SK-N-SH (cell line): ENCODE results near the gene LRATD1. TPM values are rescaled to one million over a fixed set of nuclear protein-coding genes. Genes with fewer than 3 reads are reported as not detected.

Experiments used
- CTCF ChIA-PET: fragments of 300-600, 350-600 bp; formaldehyde crosslinking; extraction: SDS; loops from one replicate; lab custom pipeline; 2021; lab: Yijun Ruan, JAX
- POLR2A ChIA-PET: fragments of 350-600 bp; sonication (Branson Sonifier 250); formaldehyde crosslinking; extraction: SDS; loops from one replicate; lab custom pipeline; 2020; ENCODE audit warnings: antibody characterized with exemption, inconsistent platforms; lab: Yijun Ruan, JAX
- DNase-seq: peaks from one replicate; pipeline ENCODE4 v3.0.0; 2012
- H2AFZ ChIP-seq: fragments of 200-600 bp; sonication (generic); 2 replicates; pipeline ENCODE4 v1.8.1; 2016; ENCODE audit warnings: antibody characterized with exemption, mild to moderate bottlenecking, low read depth
- H3F3A ChIP-seq: fragments of 200-600 bp; sonication (generic); replicated peaks from 2 replicates; pipeline ENCODE3; 2016; ENCODE audit warnings: antibody characterized with exemption, mild to moderate bottlenecking; ENCODE audit not compliant: insufficient read depth
- H3K27ac ChIP-seq, 2 experiments: fragments of 200-500 bp in 1 of 2; fragments of 200-600 bp in 1 of 2; sonication (Bioruptor generic) in 1 of 2; sonication (generic), shearing (Covaris generic) in 1 of 2; 2 replicates each; pipeline versions ENCODE4 v1.5.1 to v1.6.1; 2014 to 2016; ENCODE audit warnings: low read depth in 2 of 2, inconsistent platforms in 1 of 2, low read length in 1 of 2, mild to moderate bottlenecking in 1 of 2, mixed read lengths in 1 of 2
- H3K27me3 ChIP-seq: fragments of 200-600 bp; sonication (generic), shearing (Covaris generic); 2 replicates; pipeline ENCODE4 v1.6.1; 2016; ENCODE audit warnings: mixed run types; ENCODE audit not compliant: insufficient read depth
- H3K36me3 ChIP-seq, 2 experiments: fragments of 200-500 bp in 1 of 2; fragments of 200-600 bp in 1 of 2; sonication (Bioruptor generic) in 1 of 2; sonication (generic) in 1 of 2; replicated peaks in 1 of 2; 2 replicates each; pipeline versions ENCODE3 to v1.5.1; 2014 to 2016; ENCODE audit warnings: low read length in 1 of 2, mild to moderate bottlenecking in 1 of 2; ENCODE audit not compliant: insufficient read depth in 2 of 2, control insufficient read depth in 1 of 2
- H3K4me1 ChIP-seq, 2 experiments: fragments of 200-500 bp in 1 of 2; fragments of 200-600 bp in 1 of 2; sonication (Bioruptor generic) in 1 of 2; sonication (generic), shearing (Covaris generic) in 1 of 2; 2 replicates each; pipeline versions ENCODE4 v1.5.1 to v1.6.1; 2014 to 2016; ENCODE audit warnings: low read depth in 1 of 2, low read length in 1 of 2, mixed run types in 1 of 2; ENCODE audit not compliant: insufficient read depth in 2 of 2, control insufficient read depth in 1 of 2
- H3K4me2 ChIP-seq: fragments of 200-600 bp; sonication (generic), shearing (Covaris generic); 2 replicates; pipeline ENCODE4 v1.6.1; 2017; ENCODE audit warnings: mixed run types
- H3K4me3 ChIP-seq, 2 experiments: fragments of 200-500 bp in 1 of 2; fragments of 200-600 bp in 1 of 2; sonication (Bioruptor generic) in 1 of 2; sonication (generic), shearing (Covaris generic) in 1 of 2; 2 replicates each; pipeline versions ENCODE4 v1.5.1 to v1.8.1; 2014 to 2016; ENCODE audit warnings: low read depth in 2 of 2, inconsistent platforms in 1 of 2, low read length in 1 of 2, mild to moderate bottlenecking in 1 of 2, mixed read lengths in 1 of 2, moderate library complexity in 1 of 2
- H3K79me2 ChIP-seq: fragments of 200-600 bp; sonication (generic); 2 replicates; pipeline ENCODE4 v1.8.1; 2017; ENCODE audit warnings: mild to moderate bottlenecking; ENCODE audit not compliant: insufficient read depth
- H3K9ac ChIP-seq: fragments of 200-600 bp; sonication (generic); 2 replicates; pipeline ENCODE4 v1.6.1; 2017; ENCODE audit warnings: mixed run types
- H3K9me2 ChIP-seq: fragments of 200-600 bp; sonication (generic); 2 replicates; pipeline ENCODE4 v1.6.1; 2017; ENCODE audit warnings: mixed run types
- H3K9me3 ChIP-seq: fragments of 200-600 bp; sonication (generic); 2 replicates; pipeline ENCODE4 v1.6.1; 2017; ENCODE audit warnings: mixed run types, mild to moderate bottlenecking, moderate library complexity
- H4K20me1 ChIP-seq: fragments of 200-600 bp; sonication (generic); 2 replicates; pipeline ENCODE4 v1.6.1; 2017; ENCODE audit warnings: mild to moderate bottlenecking, mixed run types; ENCODE audit not compliant: insufficient read depth
- CTCF ChIP-seq: fragments of 200-600 bp; sonication (generic); IDR thresholded peaks from 2 replicates; pipeline ENCODE4 v1.6.1; 2017; ENCODE audit warnings: antibody characterized with exemption, mild to moderate bottlenecking, moderate library complexity
- EZH2phosphoT487 ChIP-seq: fragments of 200-600 bp; sonication (generic); IDR thresholded peaks from 2 replicates; pipeline ENCODE4 v1.6.1; 2017; ENCODE audit warnings: low read depth, mixed run types, mild to moderate bottlenecking, antibody characterized with exemption, moderate library complexity, borderline replicate concordance
- FOSL2 ChIP-seq: IDR thresholded peaks from 2 replicates; pipeline ENCODE4 v1.4.0; 2012; ENCODE audit warnings: low read depth, mild to moderate bottlenecking, moderate library complexity, borderline replicate concordance
- FOXJ3 ChIP-seq: sonication (generic); formaldehyde crosslinking; IDR thresholded peaks from 2 replicates; pipeline ENCODE4 v1.5.1; 2020; ENCODE audit warnings: mild to moderate bottlenecking, missing genetic modification reagents
- FOXM1 ChIP-seq: IDR thresholded peaks from 2 replicates; pipeline ENCODE4 v1.4.0; 2012; ENCODE audit warnings: low read depth, mild to moderate bottlenecking
- GABPA ChIP-seq: IDR thresholded peaks from 2 replicates; pipeline ENCODE4 v1.4.0; 2012; ENCODE audit warnings: low read depth, mild to moderate bottlenecking
- GATA2 ChIP-seq: sonication (generic); formaldehyde crosslinking; IDR thresholded peaks from 2 replicates; pipeline ENCODE4 v1.5.0; 2020; ENCODE audit warnings: mild to moderate bottlenecking, missing genetic modification reagents
- MAX ChIP-seq: IDR thresholded peaks from 2 replicates; pipeline ENCODE4 v1.4.0; 2012; ENCODE audit warnings: low read depth
- NRF1 ChIP-seq: IDR thresholded peaks from 2 replicates; pipeline ENCODE4 v1.6.1; 2012; ENCODE audit warnings: low read depth, mild to moderate bottlenecking, low read length
- RAD21 ChIP-seq: IDR thresholded peaks from 2 replicates; pipeline ENCODE4 v1.6.1; 2012; ENCODE audit warnings: mild to moderate bottlenecking, low read length
- REST ChIP-seq: IDR thresholded peaks from 2 replicates; pipeline ENCODE4 v1.6.1; 2012; ENCODE audit warnings: mild to moderate bottlenecking, low read depth, low read length, moderate library complexity
- RFX5 ChIP-seq: IDR thresholded peaks from 2 replicates; pipeline ENCODE4 v1.6.1; 2012; ENCODE audit warnings: mild to moderate bottlenecking, improper control_type of control experiment, low read length
- TAF1 ChIP-seq: IDR thresholded peaks from 2 replicates; pipeline ENCODE4 v1.6.1; 2012; ENCODE audit warnings: low read depth, mild to moderate bottlenecking, low read length, moderate library complexity, borderline replicate concordance
- TCF12 ChIP-seq: IDR thresholded peaks from 2 replicates; pipeline ENCODE4 v1.4.0; 2012
- USF1 ChIP-seq: IDR thresholded peaks from 2 replicates; pipeline ENCODE4 v1.4.0; 2012; ENCODE audit warnings: low read depth, borderline replicate concordance
- USF2 ChIP-seq: fragments of 150-350 bp; IDR thresholded peaks from 2 replicates; pipeline ENCODE4 v1.6.1; 2017; ENCODE audit warnings: antibody characterized with exemption, low read length, low read depth, borderline replicate concordance
- ZBTB33 ChIP-seq: IDR thresholded peaks from 2 replicates; pipeline ENCODE4 v1.4.0; 2012; ENCODE audit warnings: low read depth, borderline replicate concordance
- WGBS: methylation state at CpG from one replicate; pipeline ENCODE4 v1.1.6; 2017; ENCODE audit warnings: low lambda C conversion rate; 5-methylcytosine and 5-hydroxymethylcytosine counted together
- polyA plus RNA-seq, 3 experiments: library from polyadenylated mRNA; depleted of rRNA; stranded (reverse); fragments of >200 nt; gene quantifications; 2 replicates each; pipeline ENCODE4 v1.2.3, GENCODE V29; 2012

LRATD1 gene
- polyA plus RNA-seq, 1 of the 3 experiments (the other 2 are of a cell fraction), result 0.84 TPM

GRCh38 chr2:14587119-14587518 lies 45.4 kb upstream of the LRATD1 start:
- H3K27ac ChIP-seq, result no peak overlapping the region
- WGBS, result 50% methylated on average over 4 of the region's 4 CpGs
- H3K4me2 ChIP-seq, result no peak overlapping the region
- H3F3A ChIP-seq, result no peaks in the 10 kb centered on the region
- H3K4me3 ChIP-seq, result no peak overlapping the region
- TF ChIP-seq GABPA (no peak), FOXM1 (no peak), RFX5 (no peak), NRF1 (no peak), ZBTB33 (no peak), CTCF (no peak), MAX (no peak), FOXJ3 (CRISPR knock-in tag) (no peak), TAF1 (no peak), FOSL2 (no peak), RAD21 (no peak), USF1 (no peak)
- H3K4me1 ChIP-seq, result no peaks in the 10 kb centered on the region
- no peaks in the 10 kb centered on the region for H3K9me3 ChIP-seq
- DNase-seq, result no peak
- H3K9me2 ChIP-seq, result no peaks in the 10 kb centered on the region
- POLR2A ChIA-PET, result no interaction called here
- H2AFZ ChIP-seq, result no peak overlapping the region
- H3K36me3 ChIP-seq, result no peaks in the 10 kb centered on the region
- CTCF ChIA-PET, result interaction anchor here (0.7 kb wide), 1 partner anchor 1289 kb away, joined by 3 read pairs; no protein-coding TSS in a partner anchor
- H3K79me2 ChIP-seq, result no peaks in the 10 kb centered on the region
- no peaks in the 10 kb centered on the region for H3K27me3 ChIP-seq
- H3K9ac ChIP-seq, result no peak overlapping the region
- no peaks in the 10 kb centered on the region for H4K20me1 ChIP-seq

- no peaks in the 10 kb centered on the region for H3K9me3 ChIP-seq
- ChIA-PET POLR2A (no interaction called here), CTCF (interaction anchor here (0.6 to 1.5 kb wide), 3 partner anchors 25 to 1514 kb away, joined by 3 read pairs; no protein-coding TSS in a partner anchor)
- H3K9me2 ChIP-seq, result no peaks in the 10 kb centered on the region
- 56% methylated on average over 3 of the region's 3 CpGs for WGBS
- H3K4me2 ChIP-seq, result no peak overlapping the region
- H3K9ac ChIP-seq, result no peak overlapping the region
- no peaks in the 10 kb centered on the region for H3K27me3 ChIP-seq
- H4K20me1 ChIP-seq, result no peaks in the 10 kb centered on the region
- no peak overlapping the region for H3K27ac ChIP-seq
- no peak for DNase-seq
- no peaks in the 10 kb centered on the region for H3K36me3 ChIP-seq
- no peaks in the 10 kb centered on the region for H3K79me2 ChIP-seq
- no peaks in the 10 kb centered on the region for H3F3A ChIP-seq
- H2AFZ ChIP-seq, result no peak overlapping the region
- no peak overlapping the region for H3K4me3 ChIP-seq
- H3K4me1 ChIP-seq, result no peaks in the 10 kb centered on the region
- TF ChIP-seq TCF12 (no peak), EZH2phosphoT487 (no peak), USF2 (no peak), FOXM1 (no peak), REST (no peak), GATA2 (CRISPR knock-in tag) (no peak)
Measured at GRCh38 chr2:14601156-14601770, 31.3 kb upstream of the LRATD1 start.
